GM12878 (cell line): ENCODE measurements around the gene KATNA1. TPM values are rescaled to one million over a fixed set of nuclear protein-coding genes. Genes with fewer than 3 reads are reported as not detected.

ENCODE experiments used
- ATAC-seq: fragments of 200-7000 bp; cut with Tn5 transposase; 3 replicates; pipeline ENCODE4 v1.9.1; 2020; ENCODE audit warnings: mild to moderate bottlenecking, moderate library complexity
- BruUV-seq: library from RNA; stranded (reverse); fragments of 400-500 nt; replicated peaks from 2 replicates; lab custom pipeline; 2021; lab: Mats Ljungman, UMichigan
- CTCF ChIA-PET: fragments of 300-600 bp; sonication (Branson Sonifier 250); formaldehyde crosslinking; extraction: SDS; loops from one replicate; lab custom pipeline; 2021; ENCODE audit warnings: inconsistent platforms; lab: Yijun Ruan, JAX
- POLR2A ChIA-PET: fragments of 350-600 bp; formaldehyde crosslinking; extraction: SDS; loops from one replicate; lab custom pipeline; 2021; ENCODE audit warnings: inconsistent platforms; lab: Charles Lee
- RAD21 ChIA-PET: fragments of 300-600 bp; sonication (Branson Sonifier 250); formaldehyde crosslinking; loops from one replicate; lab custom pipeline; 2023; ENCODE audit warnings: antibody characterized with exemption; ENCODE audit not compliant: unreplicated experiment; lab: Charles Lee
- SMC1A ChIA-PET: fragments of 300-600 bp; sonication (Branson Sonifier 250); formaldehyde crosslinking; loops from one replicate; lab custom pipeline; 2023; ENCODE audit not compliant: unreplicated experiment, uncharacterized antibody; lab: Charles Lee
- DNase-seq: peaks from one replicate; pipeline ENCODE4 v3.0.0-alpha.2; 2011; ENCODE audit warnings: low read depth, low spot score
- FAIRE-seq: peaks from 3 replicates; lab custom pipeline; 2011; peaks lifted over from hg19 to GRCh38; lab: Jason Lieb, UNC
- H2AFZ ChIP-seq: 2 replicates; pipeline ENCODE4 v1.6.0; 2011; ENCODE audit warnings: low read depth, low read length, control low read depth; ENCODE audit not compliant: control insufficient read depth
- H3K27ac ChIP-seq: 2 replicates; pipeline ENCODE4 v1.5.1; 2011; ENCODE audit warnings: control low read depth; ENCODE audit not compliant: control insufficient read depth, insufficient read depth
- H3K27me3 ChIP-seq, 2 experiments: replicated peaks in 1 of 2; 2 replicates each; pipeline versions ENCODE4 v1.6.0 to v1.6.1; 2011; ENCODE audit warnings: low read length in 1 of 2; ENCODE audit not compliant: control insufficient read depth in 2 of 2, insufficient read depth in 2 of 2
- H3K36me3 ChIP-seq, 2 experiments: 2 replicates each; pipeline ENCODE4 v1.5.1; 2011; ENCODE audit warnings: low read length in 1 of 2; ENCODE audit not compliant: control insufficient read depth in 2 of 2, insufficient read depth in 2 of 2
- H3K4me1 ChIP-seq: 2 replicates; pipeline ENCODE4 v1.6.1; 2011; ENCODE audit warnings: mild to moderate bottlenecking, low read length, moderate library complexity, mixed read lengths; ENCODE audit not compliant: control insufficient read depth, insufficient read depth
- H3K4me2 ChIP-seq: 2 replicates; pipeline ENCODE4 v1.6.0; 2011; ENCODE audit warnings: control low read depth; ENCODE audit not compliant: control insufficient read depth, insufficient read depth
- H3K4me3 ChIP-seq: fragments of 200-600 bp; sonication (generic); 2 replicates; pipeline ENCODE4 v1.5.1; 2016
- H3K79me2 ChIP-seq: 2 replicates; pipeline ENCODE4 v1.6.0; 2011; ENCODE audit warnings: low read length; ENCODE audit not compliant: control insufficient read depth, insufficient read depth
- H3K9ac ChIP-seq: 2 replicates; pipeline ENCODE4 v1.8.0; 2011; ENCODE audit warnings: low read length, control low read depth, mixed read lengths; ENCODE audit not compliant: control insufficient read depth, insufficient read depth
- H3K9me3 ChIP-seq: replicated peaks from 3 replicates; pipeline ENCODE4 v1.5.1; 2011; ENCODE audit warnings: mild to moderate bottlenecking, low read length; ENCODE audit not compliant: control insufficient read depth, insufficient read depth
- H4K20me1 ChIP-seq: 2 replicates; pipeline ENCODE4 v1.6.0; 2011; ENCODE audit not compliant: control insufficient read depth, insufficient read depth
- CBFB ChIP-seq: IDR thresholded peaks from 2 replicates; pipeline ENCODE4 v1.6.1; 2016; ENCODE audit warnings: antibody characterized with exemption, low read depth
- CREB1 ChIP-seq: IDR thresholded peaks from 2 replicates; pipeline ENCODE4 v1.6.1; 2012; ENCODE audit warnings: low read depth, mild to moderate bottlenecking, inconsistent platforms
- E4F1 ChIP-seq: fragments of 450-650 bp; IDR thresholded peaks from 2 replicates; pipeline ENCODE4 v1.6.1; 2018; ENCODE audit warnings: borderline replicate concordance, mild to moderate bottlenecking; ENCODE audit not compliant: partially characterized antibody
- IKZF2 ChIP-seq, 2 experiments: fragments of 450-650 bp; IDR thresholded peaks; 2 replicates each; pipeline ENCODE4 v1.6.1; 2017; ENCODE audit warnings: mild to moderate bottlenecking in 2 of 2, moderate library complexity in 2 of 2
- JUND ChIP-seq: IDR thresholded peaks from 2 replicates; pipeline ENCODE4 v1.6.1; 2012; ENCODE audit warnings: low read depth, mild to moderate bottlenecking, low read length, improper control_type of control experiment, moderate library complexity
- SMAD5 ChIP-seq: IDR thresholded peaks from 2 replicates; pipeline ENCODE4 v1.6.1; 2016; ENCODE audit warnings: antibody characterized with exemption, low read depth
- SP1 ChIP-seq: IDR thresholded peaks from one replicate; pipeline ENCODE4 v1.6.1; 2011; ENCODE audit warnings: low read depth, low read length
- TBL1XR1 ChIP-seq: IDR thresholded peaks from 2 replicates; pipeline ENCODE4 v1.6.1; 2012; ENCODE audit warnings: low read depth, low read length, improper control_type of control experiment
- WGBS: methylation state at CpG from one replicate; pipeline ENCODE4 v1.1.6; 2016; ENCODE audit warnings: low lambda C conversion rate; ENCODE audit not compliant: insufficient replicate concordance, insufficient coverage; ENCODE audit errors: missing lambda C conversion rate; 5-methylcytosine and 5-hydroxymethylcytosine counted together
- in situ Hi-C: fragments of 300-500 bp; cut with MboI; formaldehyde crosslinking; loops from 9 replicates; pipeline ENCODE4 v1.14.3; 2018; ENCODE audit warnings: mixed read lengths
- intact Hi-C: fragments of 100-400 bp; cut with micrococcal nuclease; formaldehyde crosslinking; loops from one replicate; pipeline ENCODE4 v1.14.2; 2022; ENCODE audit not compliant: unreplicated experiment
- polyA plus RNA-seq, 11 experiments: library from polyadenylated mRNA; depleted of rRNA in 4 of 11; unstranded in 6 of 11; stranded (reverse) in 5 of 11; fragments of >200 nt; fragmentation: Nextera tagmentation in 4 of 11; fragmentation: Illumina TruSeq in 1 of 11; extraction: Ambion mirVana in 4 of 11; extraction: Trizol in 1 of 11; gene quantifications; 1 replicate in 1 of 11; 2 replicates in 10 of 11; pipeline versions ENCODE4 v1.2.1 to v1.2.3, GENCODE V29; 2011 to 2016; ENCODE audit warnings: inconsistent platforms in 2 of 11, missing spikeins in 2 of 11, low read depth in 1 of 11
- total RNA-seq, 4 experiments: library from RNA; depleted of rRNA in 3 of 4; stranded (reverse); fragments of >200 nt in 3 of 4; fragmentation: Illumina TruSeq in 1 of 4; extraction: Trizol in 1 of 4; gene quantifications; 2 replicates each; pipeline versions ENCODE4 v1.2.1 to v1.2.3, GENCODE V29; 2013 to 2021

The KATNA1 gene
- total and polyA plus RNA-seq, 10 of the 15 experiments (the other 5 are each of a cell fraction or from before 2014, with no cell fraction given) = 15.4 to 35.3 (median 25.1) TPM

DNA sequence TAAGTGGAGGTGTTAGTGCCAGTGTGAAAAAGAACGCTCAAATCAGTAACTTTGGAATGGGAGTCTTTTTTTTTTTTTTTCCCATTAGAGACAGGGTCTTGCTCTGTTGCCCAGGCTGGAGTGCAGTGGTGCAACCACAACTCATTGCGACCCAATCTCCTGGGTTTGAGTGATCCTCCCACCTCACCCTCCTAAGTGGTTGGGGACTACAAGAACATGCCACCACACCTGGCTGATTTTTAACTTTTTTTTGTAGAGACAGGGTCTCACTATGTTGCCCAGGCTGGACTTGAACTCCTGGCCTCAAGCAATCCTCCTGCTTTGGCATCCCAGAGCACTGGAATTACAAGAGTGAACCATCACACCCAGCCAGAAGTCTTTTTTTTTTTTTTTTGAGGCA is 49.7 kb upstream of the KATNA1 start (continued):
- TF ChIP-seq E4F1 (no peak), CBFB (no peak), CREB1 (no peak), SMAD5 (no peak)

- BruUV-seq = no TSS peak
- CTCF ChIA-PET = interaction anchor here (2.0 kb wide), 1 partner anchor 10 kb away, joined by 7 read pairs; no protein-coding TSS in a partner anchor
Measured at GRCh38 chr6:149696901-149697300, 48.4 kb upstream of the KATNA1 start.

More at GRCh38 chr6:149696901-149697300, 48.4 kb upstream of the KATNA1 start:
- intact Hi-C loops (no loop called here), in situ Hi-C loops (no loop called here)
- ChIA-PET RAD21 (no interaction called here), POLR2A (no interaction called here), SMC1A (no interaction called here)
- Histone ChIP-seq H3K4me3 (no peak overlapping the region), H4K20me1 (no peaks in the 10 kb centered on the region), H3K79me2 (peaks cover 37% of the 10 kb centered on the region), H3K4me1 (no peaks in the 10 kb centered on the region), H3K27me3 (no peaks in the 10 kb centered on the region), H2AFZ (no peak overlapping the region), H3K36me3 (peaks cover 2 to 16% of the 10 kb centered on the region in 2 experiments), H3K9ac (no peak overlapping the region), H3K4me2 (no peak overlapping the region), H3K9me3 (no peaks in the 10 kb centered on the region), H3K27ac (no peak overlapping the region)
- TF ChIP-seq CREB1 = no peak
- no peak for TF ChIP-seq SP1
- no peak for TF ChIP-seq IKZF2 (IDR thresholded peaks at IDR 0.05)
- no peak for TF ChIP-seq TBL1XR1
- TF ChIP-seq JUND = no peak
- FAIRE-seq (no peak), DNase-seq (no peak), ATAC-seq (no peak)
- WGBS = 100% methylated on average over 1 of the region's 1 CpG
